ENCODE measurements around the gene DNM3. TPM values are rescaled to one million over a fixed set of nuclear protein-coding genes. Genes with fewer than 3 reads are reported as not detected.

DNM3 gene
- polyA plus RNA-seq, 3 donors, result 0.15 TPM; not detected in 2

- Mint-ChIP-seq H3K36me3 (no peaks in the 10 kb centered on the region), H3K27ac (no peak overlapping the region), H3K9me3 (peaks cover 0 to 3% (median 0%) of the 10 kb centered on the region in 7 donors), H3K27me3 (ENCODE audit: low read depth in 3 of 3) (peaks cover 0 to 1% (median 0%) of the 10 kb centered on the region in 3 donors), H3K4me1 (peaks cover 2% of the 10 kb centered on the region), H3K4me3 (no peak overlapping the region)
- H3K36me3 ChIP-seq (replicated peaks in 1 of 2; ENCODE audit: control insufficient read depth in 1 of 2, insufficient read depth in 2 of 2, low read length in 2 of 2), result no peaks in the 10 kb centered on the region
- H3K9me3 ChIP-seq (replicated peaks in 1 of 2; ENCODE audit: control insufficient read depth in 1 of 2, insufficient read depth in 1 of 2, low read length in 2 of 2), result no peaks in the 10 kb centered on the region
- H2AFZ ChIP-seq (ENCODE audit: insufficient read depth, low read depth, low read length, poor library complexity, severe bottlenecking), result no peak overlapping the region
- H3K27me3 ChIP-seq (ENCODE audit: control insufficient read depth in 2 of 2, insufficient read depth in 2 of 2, low read length in 2 of 2), result no peaks in the 10 kb centered on the region
- DNase-seq, result no peak
- H3K4me2 ChIP-seq (replicated peaks; ENCODE audit: extremely low read depth, low read length, poor library complexity, severe bottlenecking), result no peak overlapping the region
- H3K4me1 ChIP-seq (ENCODE audit: control insufficient read depth in 1 of 2, insufficient read depth in 2 of 2, low read length in 2 of 2), result no peaks in the 10 kb centered on the region
- intact Hi-C loops (cut with micrococcal nuclease), result no loop called here
- no peak for TF ChIP-seq CTCF (IDR thresholded peaks at IDR 0.05)
- H3K9ac ChIP-seq (ENCODE audit: insufficient read depth, low read length, poor library complexity, severe bottlenecking), result no peak overlapping the region
- H3K4me3 ChIP-seq (replicated peaks in 1 of 3; ENCODE audit: low read depth in 2 of 3, low read length in 3 of 3), result no peak overlapping the region
- H3K79me2 ChIP-seq (ENCODE audit: insufficient read depth, low read length), result no peaks in the 10 kb centered on the region
- H4K20me1 ChIP-seq (ENCODE audit: insufficient read depth, low read length), result no peaks in the 10 kb centered on the region
- H3K27ac ChIP-seq (ENCODE audit: low read depth in 1 of 2, low read length in 2 of 2), result no peak overlapping the region
Observed at GRCh38 chr1:172108161-172108893, 267.0 kb downstream of the DNM3 start.

GRCh38 chr1:172109359-172109758, 268.1 kb downstream of the DNM3 start:
- H3K9me3 Mint-ChIP-seq, result peaks cover 0 to 3% (median 0%) of the 10 kb centered on the region in 7 donors
- H3K27me3 Mint-ChIP-seq (ENCODE audit: low read depth in 3 of 3), result peaks cover 0 to 1% (median 0%) of the 10 kb centered on the region in 3 donors
- no peaks in the 10 kb centered on the region for H3K4me1 ChIP-seq (ENCODE audit: control insufficient read depth in 1 of 2, insufficient read depth in 2 of 2, low read length in 2 of 2)
- no peaks in the 10 kb centered on the region for H3K36me3 ChIP-seq (replicated peaks in 1 of 2; ENCODE audit: control insufficient read depth in 1 of 2, insufficient read depth in 2 of 2, low read length in 2 of 2)
- no peak overlapping the region for H3K9ac ChIP-seq (ENCODE audit: insufficient read depth, low read length, poor library complexity, severe bottlenecking)
- peaks cover 2% of the 10 kb centered on the region for H3K4me1 Mint-ChIP-seq
- H3K4me2 ChIP-seq (replicated peaks; ENCODE audit: extremely low read depth, low read length, poor library complexity, severe bottlenecking), result no peak overlapping the region
- DNase-seq, result no peak
- no peaks in the 10 kb centered on the region for H3K9me3 ChIP-seq (replicated peaks in 1 of 2; ENCODE audit: control insufficient read depth in 1 of 2, insufficient read depth in 1 of 2, low read length in 2 of 2)
- intact Hi-C loops (cut with micrococcal nuclease), result no loop called here
- H3K79me2 ChIP-seq (ENCODE audit: insufficient read depth, low read length), result no peaks in the 10 kb centered on the region
- no peaks in the 10 kb centered on the region for H3K27me3 ChIP-seq (ENCODE audit: control insufficient read depth in 2 of 2, insufficient read depth in 2 of 2, low read length in 2 of 2)
- H4K20me1 ChIP-seq (ENCODE audit: insufficient read depth, low read length), result no peaks in the 10 kb centered on the region
- no peak overlapping the region for H2AFZ ChIP-seq (ENCODE audit: insufficient read depth, low read depth, low read length, poor library complexity, severe bottlenecking)
- H3K27ac Mint-ChIP-seq, result no peak overlapping the region
- no peak overlapping the region for H3K27ac ChIP-seq (ENCODE audit: low read depth in 1 of 2, low read length in 2 of 2)
- H3K36me3 Mint-ChIP-seq, result no peaks in the 10 kb centered on the region
- WGBS (ENCODE audit: insufficient coverage), result 0% methylated on average over 1 of the region's 5 CpGs
- no peak overlapping the region for H3K4me3 ChIP-seq (replicated peaks in 1 of 3; ENCODE audit: low read depth in 2 of 3, low read length in 3 of 3)
- TF ChIP-seq CTCF (IDR thresholded peaks at IDR 0.05), result no peak
- no peak overlapping the region for H3K4me3 Mint-ChIP-seq
